GM21515 (cell line): Measurements from ENCODE around the gene UBA52.

Experiments used
- ATAC-seq: cut with Tn5 transposase; IDR thresholded peaks from one replicate; pipeline ENCODE4 v1.9.1; 2021; ENCODE audit not compliant: unreplicated experiment

The UBA52 gene

GRCh38 chr19:18551631-18552030, 20.0 kb upstream of the UBA52 start:
- ATAC-seq = no peak

- ATAC-seq = peak; percentile 88
These were observed 14.1 kb upstream of the UBA52 start, which contains the start of gene KXD1 for GRCh38 chr19:18557411-18558201. KXD1 (plus strand) TSS chr19:18557870; CDS start chr19:18562057, 4,187 bp downstream.

- no peak for ATAC-seq
These were observed 13.5 kb upstream of the UBA52 start for GRCh38 chr19:18558202-18558555.

GRCh38 chr19:18558604-18559003, 13.1 kb upstream of the UBA52 start:
- ATAC-seq = no peak

- ATAC-seq = no peak
These were observed 12.0 kb upstream of the UBA52 start for GRCh38 chr19:18559685-18560084.

- ATAC-seq = no peak
These were observed 9.6 kb upstream of the UBA52 start for GRCh38 chr19:18562086-18562485.

- ATAC-seq = no peak
These were observed 4.7 kb upstream of the UBA52 start for GRCh38 chr19:18566953-18567352.

GRCh38 chr19:18568367-18568766, 3.3 kb upstream of the UBA52 start:
- no peak for ATAC-seq

GRCh38 chr19:18574691-18575291, 3.1 kb downstream of the UBA52 start:
- no peak for ATAC-seq

- no peak for ATAC-seq
These were observed 4.7 kb downstream of the UBA52 start for GRCh38 chr19:18576383-18576782.

GRCh38 chr19:18577365-18577914, 5.8 kb downstream of the UBA52 start:
- ATAC-seq = no peak

GRCh38 chr19:18580311-18580710, 8.7 kb downstream of the UBA52 start:
- ATAC-seq = no peak

- no peak for ATAC-seq
These were observed 14.6 kb downstream of the UBA52 start for GRCh38 chr19:18586306-18586705.

- ATAC-seq = no peak
These were observed 15.9 kb downstream of the UBA52 start for GRCh38 chr19:18587561-18587960.

GRCh38 chr19:18587962-18588610, 16.4 kb downstream of the UBA52 start:
- ATAC-seq = no peak

GRCh38 chr19:18588611-18589379, 17.1 kb downstream of the UBA52 start, which contains the start of gene REX1BD:
REX1BD (plus strand) TSS chr19:18588798; CDS start chr19:18588802, 4 bp downstream.
- ATAC-seq = peak; percentile 66

- ATAC-seq = peak; percentile 14
These were observed 18.0 kb downstream of the UBA52 start for GRCh38 chr19:18589380-18590272.

- no peak for ATAC-seq
These were observed 18.9 kb downstream of the UBA52 start for GRCh38 chr19:18590273-18591272.
